ENCODE measurements around the gene CRYGS.
"Not testable (repeated sequence)": the region's sequence is repeated elsewhere in the genome, so short reads cannot be mapped to it uniquely, and the experiment has no call there.

The CRYGS gene

GRCh38 chr3:186519021-186519658 is 25.0 kb downstream of the CRYGS start:
- no peak for DNase-seq (ENCODE audit: low read depth, low spot score)

- DNase-seq (ENCODE audit: low read depth, low spot score): no peak
These were observed 27.0 kb downstream of the CRYGS start for GRCh38 chr3:186517218-186517617.

- DNase-seq (ENCODE audit: low read depth, low spot score): no peak
These were observed 27.5 kb downstream of the CRYGS start for GRCh38 chr3:186516646-186517045.

- no peak for DNase-seq (ENCODE audit: low read depth, low spot score)
These were observed 29.1 kb downstream of the CRYGS start for GRCh38 chr3:186515125-186515524.

GRCh38 chr3:186514296-186515002 is 29.7 kb downstream of the CRYGS start:
- DNase-seq (ENCODE audit: low read depth, low spot score): peak; percentile 38

GRCh38 chr3:186513386-186513785 is 30.8 kb downstream of the CRYGS start:
- no peak for DNase-seq (ENCODE audit: low read depth, low spot score)

GRCh38 chr3:186512570-186513302 is 31.4 kb downstream of the CRYGS start:
- no peak for DNase-seq (ENCODE audit: low read depth, low spot score)

- DNase-seq (ENCODE audit: low read depth, low spot score): no peak
These were observed 32.5 kb downstream of the CRYGS start for GRCh38 chr3:186511702-186512101.

GRCh38 chr3:186511245-186511644 is 32.9 kb downstream of the CRYGS start:
- no peak for DNase-seq (ENCODE audit: low read depth, low spot score)

GRCh38 chr3:186510374-186511079 is 33.7 kb downstream of the CRYGS start:
- no peak for DNase-seq (ENCODE audit: low read depth, low spot score)

- no peak for DNase-seq (ENCODE audit: low read depth, low spot score)
These were observed 34.8 kb downstream of the CRYGS start for GRCh38 chr3:186509423-186509822.

- DNase-seq (ENCODE audit: low read depth, low spot score): no peak
These were observed 37.3 kb downstream of the CRYGS start for GRCh38 chr3:186506857-186507256.

GRCh38 chr3:186506191-186506739 is 37.9 kb downstream of the CRYGS start:
- no peak for DNase-seq (ENCODE audit: low read depth, low spot score)

- no peak for DNase-seq (ENCODE audit: low read depth, low spot score)
These were observed 41.0 kb downstream of the CRYGS start for GRCh38 chr3:186502966-186503712.

GRCh38 chr3:186502138-186502948 is 41.8 kb downstream of the CRYGS start:
- DNase-seq (ENCODE audit: low read depth, low spot score): no peak

- DNase-seq (ENCODE audit: low read depth, low spot score): not testable (repeated sequence)
These were observed 44.2 kb downstream of the CRYGS start for GRCh38 chr3:186499949-186500348.

GRCh38 chr3:186498022-186498421 is 46.2 kb downstream of the CRYGS start:
- not testable (repeated sequence) for DNase-seq (ENCODE audit: low read depth, low spot score)

GRCh38 chr3:186497608-186498007 is 46.6 kb downstream of the CRYGS start:
- DNase-seq (ENCODE audit: low read depth, low spot score): no peak

GRCh38 chr3:186496635-186497034 is 47.5 kb downstream of the CRYGS start:
- no peak for DNase-seq (ENCODE audit: low read depth, low spot score)

GRCh38 chr3:186496016-186496415 is 48.2 kb downstream of the CRYGS start:
- no peak for DNase-seq (ENCODE audit: low read depth, low spot score)
